Measurements from ENCODE around the gene PEAR1.

Gene PEAR1, protein sequence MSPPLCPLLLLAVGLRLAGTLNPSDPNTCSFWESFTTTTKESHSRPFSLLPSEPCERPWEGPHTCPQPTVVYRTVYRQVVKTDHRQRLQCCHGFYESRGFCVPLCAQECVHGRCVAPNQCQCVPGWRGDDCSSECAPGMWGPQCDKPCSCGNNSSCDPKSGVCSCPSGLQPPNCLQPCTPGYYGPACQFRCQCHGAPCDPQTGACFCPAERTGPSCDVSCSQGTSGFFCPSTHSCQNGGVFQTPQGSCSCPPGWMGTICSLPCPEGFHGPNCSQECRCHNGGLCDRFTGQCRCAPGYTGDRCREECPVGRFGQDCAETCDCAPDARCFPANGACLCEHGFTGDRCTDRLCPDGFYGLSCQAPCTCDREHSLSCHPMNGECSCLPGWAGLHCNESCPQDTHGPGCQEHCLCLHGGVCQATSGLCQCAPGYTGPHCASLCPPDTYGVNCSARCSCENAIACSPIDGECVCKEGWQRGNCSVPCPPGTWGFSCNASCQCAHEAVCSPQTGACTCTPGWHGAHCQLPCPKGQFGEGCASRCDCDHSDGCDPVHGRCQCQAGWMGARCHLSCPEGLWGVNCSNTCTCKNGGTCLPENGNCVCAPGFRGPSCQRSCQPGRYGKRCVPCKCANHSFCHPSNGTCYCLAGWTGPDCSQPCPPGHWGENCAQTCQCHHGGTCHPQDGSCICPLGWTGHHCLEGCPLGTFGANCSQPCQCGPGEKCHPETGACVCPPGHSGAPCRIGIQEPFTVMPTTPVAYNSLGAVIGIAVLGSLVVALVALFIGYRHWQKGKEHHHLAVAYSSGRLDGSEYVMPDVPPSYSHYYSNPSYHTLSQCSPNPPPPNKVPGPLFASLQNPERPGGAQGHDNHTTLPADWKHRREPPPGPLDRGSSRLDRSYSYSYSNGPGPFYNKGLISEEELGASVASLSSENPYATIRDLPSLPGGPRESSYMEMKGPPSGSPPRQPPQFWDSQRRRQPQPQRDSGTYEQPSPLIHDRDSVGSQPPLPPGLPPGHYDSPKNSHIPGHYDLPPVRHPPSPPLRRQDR

GRCh38 chr1:156893048-156893953 is at the start of gene PEAR1:
TSS of gene PEAR1 (plus strand) at chr1:156893718. CDS start at chr1:156903927, 10,209 bp downstream.
- no peak for DNase-seq (ENCODE audit: low read depth in 2 of 2)

GRCh38 chr1:156844102-156844501 is 49.4 kb upstream of the PEAR1 start:
- no peak for DNase-seq (ENCODE audit: low read depth in 2 of 2)

- DNase-seq (ENCODE audit: low read depth in 2 of 2), result no peak
Measured at GRCh38 chr1:156844638-156845037, 48.9 kb upstream of the PEAR1 start.

- DNase-seq (ENCODE audit: low read depth in 2 of 2), result no peak
Measured at GRCh38 chr1:156845055-156845952, 48.2 kb upstream of the PEAR1 start.

- no peak for DNase-seq (ENCODE audit: low read depth in 2 of 2)
Measured at GRCh38 chr1:156845953-156846545, 47.5 kb upstream of the PEAR1 start.

- no peak for DNase-seq (ENCODE audit: low read depth in 2 of 2)
Measured at GRCh38 chr1:156846643-156847042, 46.9 kb upstream of the PEAR1 start.

- no peak for DNase-seq (ENCODE audit: low read depth in 2 of 2)
Measured at GRCh38 chr1:156847591-156848460, 45.7 kb upstream of the PEAR1 start.

DNA sequence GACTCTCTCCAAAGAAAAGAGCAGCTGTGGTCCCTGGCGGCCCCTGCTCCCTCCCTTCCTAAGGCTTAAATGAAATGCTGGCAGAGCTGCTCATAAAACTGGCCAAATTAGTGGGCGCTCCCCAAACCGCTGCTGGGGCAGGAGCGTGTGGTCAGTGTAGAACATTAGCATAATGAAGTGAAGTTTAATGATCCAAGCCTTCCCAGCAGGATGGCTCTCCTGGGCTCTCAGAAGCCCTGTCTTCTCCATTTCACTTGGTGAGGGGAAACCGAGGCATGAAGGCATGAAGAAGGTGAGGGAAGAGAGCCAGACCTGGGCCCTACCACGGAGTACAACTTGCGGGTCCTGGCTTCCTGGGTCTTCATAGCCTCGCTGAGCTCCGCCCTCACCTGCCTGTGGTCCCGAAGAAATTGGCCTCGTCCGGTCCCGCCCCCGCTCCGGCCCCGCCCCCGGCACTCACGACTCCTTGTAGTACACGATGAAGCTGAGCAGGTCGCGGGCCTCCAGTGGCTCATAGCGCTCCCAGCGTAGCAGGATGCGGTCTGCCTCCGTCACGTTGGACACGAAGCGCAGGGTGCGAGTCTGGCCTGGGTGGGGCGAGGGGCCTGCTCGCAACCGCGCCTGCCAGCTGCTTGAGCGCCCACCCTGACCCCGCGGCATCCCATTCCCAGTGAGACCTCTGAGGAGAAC is 44.9 kb upstream of the PEAR1 start:
- DNase-seq (ENCODE audit: low read depth in 2 of 2), result no peak

DNA sequence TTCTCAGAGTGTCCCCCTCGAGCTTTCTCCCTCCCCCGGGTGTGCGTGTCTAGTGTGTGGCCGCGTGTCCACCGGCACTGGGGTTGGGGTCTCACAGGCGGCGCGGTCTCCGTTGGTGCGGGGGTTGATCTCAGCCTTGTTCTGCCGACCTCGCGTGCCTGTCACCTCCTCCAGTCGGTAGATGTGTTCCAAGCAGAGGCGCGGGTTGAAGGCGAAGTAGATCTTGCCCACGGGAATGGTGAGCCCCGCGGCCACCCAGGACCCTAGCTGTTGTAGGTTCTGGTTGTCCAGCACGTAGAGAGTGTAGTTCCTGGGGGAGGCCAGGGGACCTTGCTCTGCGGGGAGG is 44.4 kb upstream of the PEAR1 start:
- DNase-seq (ENCODE audit: low read depth in 2 of 2), result no peak

DNA sequence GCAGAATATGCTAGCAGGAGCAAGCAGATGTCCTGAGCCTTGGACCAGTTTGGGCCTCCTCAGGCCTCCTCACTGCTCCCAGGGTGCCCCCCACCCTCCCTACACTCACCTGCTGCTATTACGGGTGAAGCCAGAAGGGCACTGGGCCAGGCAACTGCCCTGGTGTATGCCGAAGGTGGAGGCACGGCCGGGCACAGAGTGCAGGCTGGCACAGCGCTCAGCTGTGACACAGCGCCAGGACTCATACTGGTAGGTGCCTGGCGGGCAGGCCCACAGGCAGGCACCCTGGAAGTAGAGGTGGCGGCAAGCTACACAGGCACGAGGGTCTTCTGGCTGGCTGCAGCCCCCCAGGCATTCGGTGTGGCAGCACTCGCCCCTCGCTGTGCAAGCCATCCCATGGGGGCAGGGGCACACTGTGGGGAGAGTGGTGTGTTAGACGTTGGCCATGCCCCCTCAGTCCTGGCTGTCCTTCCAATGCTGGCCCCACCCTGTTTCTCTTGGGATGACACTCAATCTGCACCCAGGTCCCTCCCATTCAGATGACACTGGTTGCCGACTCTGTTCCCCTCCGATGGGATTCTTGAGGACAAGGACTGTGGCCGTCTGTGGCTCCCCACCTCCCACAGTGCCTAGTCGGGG is 41.6 kb upstream of the PEAR1 start:
- no peak for DNase-seq (ENCODE audit: low read depth in 2 of 2)

DNA sequence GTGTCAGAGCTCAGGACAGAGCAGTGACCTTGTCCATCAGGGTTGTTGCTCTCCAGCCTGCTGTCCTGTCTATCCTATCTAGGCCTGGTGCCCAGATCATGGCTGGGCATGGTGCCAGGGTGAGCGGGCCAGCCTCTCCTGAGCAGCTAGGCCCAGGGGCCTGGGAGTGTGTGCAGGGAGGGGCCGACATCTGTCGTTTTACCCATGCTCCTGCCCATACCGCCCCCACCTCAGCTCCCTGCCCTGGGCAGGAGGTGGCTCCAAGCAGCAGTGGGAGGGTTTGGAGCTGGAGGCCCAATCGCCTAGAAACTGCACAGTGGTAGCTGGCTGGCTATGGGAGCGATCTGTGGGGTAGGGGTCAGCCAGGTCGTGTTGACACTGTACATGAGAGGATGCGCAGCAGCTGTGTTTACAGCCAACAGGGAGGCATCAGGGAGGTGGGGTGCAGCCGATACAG is 41.1 kb upstream of the PEAR1 start:
- no peak for DNase-seq (ENCODE audit: low read depth in 2 of 2)

GRCh38 chr1:156853761-156854160 is 39.8 kb upstream of the PEAR1 start:
- DNase-seq (ENCODE audit: low read depth in 2 of 2), result no peak

- DNase-seq (ENCODE audit: low read depth in 2 of 2), result no peak
Measured at GRCh38 chr1:156854634-156855033, 38.9 kb upstream of the PEAR1 start.

- no peak for DNase-seq (ENCODE audit: low read depth in 2 of 2)
Measured at GRCh38 chr1:156856282-156856785, 37.2 kb upstream of the PEAR1 start.

DNA sequence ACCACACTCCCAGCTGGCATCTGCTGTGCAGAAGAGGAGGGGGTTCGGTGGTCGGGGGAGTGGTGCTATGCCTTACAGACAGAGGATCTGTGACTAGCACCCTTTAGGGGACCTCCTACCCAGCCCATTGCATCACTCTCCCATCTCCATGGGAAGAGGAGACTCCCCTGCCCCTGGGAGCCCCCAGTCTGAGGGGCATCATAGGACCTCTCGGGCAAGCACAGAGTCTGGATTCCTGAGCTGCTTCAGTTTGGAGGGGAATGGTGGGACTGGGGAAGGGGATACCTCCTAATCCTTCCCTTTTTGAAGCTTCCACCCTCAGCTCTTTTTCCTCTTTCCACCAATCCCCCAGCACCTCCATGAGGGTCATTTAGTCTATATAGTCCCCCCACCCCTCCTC is 36.0 kb upstream of the PEAR1 start:
- no peak for DNase-seq (ENCODE audit: low read depth in 2 of 2)

DNA sequence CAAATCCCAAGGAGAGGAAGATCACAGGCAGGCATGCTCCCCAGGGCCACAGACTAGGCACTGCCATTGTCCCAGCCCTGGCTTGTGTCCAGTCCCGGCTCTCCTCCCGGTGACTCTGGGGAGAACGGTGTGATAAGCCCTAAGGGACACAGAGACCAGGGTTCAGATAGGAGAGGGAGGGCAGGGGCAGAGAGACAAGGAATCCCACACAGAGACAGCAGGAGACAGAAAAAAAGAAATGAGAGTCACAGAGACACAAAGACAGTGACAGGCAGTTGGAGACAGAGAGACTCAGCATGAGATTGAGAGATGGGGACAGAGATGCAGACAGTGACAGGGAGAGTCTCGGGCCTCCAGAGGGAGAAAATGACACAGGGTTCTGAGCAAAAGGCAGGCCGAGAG is 35.0 kb upstream of the PEAR1 start:
- DNase-seq (ENCODE audit: low read depth in 2 of 2), result no peak

DNA sequence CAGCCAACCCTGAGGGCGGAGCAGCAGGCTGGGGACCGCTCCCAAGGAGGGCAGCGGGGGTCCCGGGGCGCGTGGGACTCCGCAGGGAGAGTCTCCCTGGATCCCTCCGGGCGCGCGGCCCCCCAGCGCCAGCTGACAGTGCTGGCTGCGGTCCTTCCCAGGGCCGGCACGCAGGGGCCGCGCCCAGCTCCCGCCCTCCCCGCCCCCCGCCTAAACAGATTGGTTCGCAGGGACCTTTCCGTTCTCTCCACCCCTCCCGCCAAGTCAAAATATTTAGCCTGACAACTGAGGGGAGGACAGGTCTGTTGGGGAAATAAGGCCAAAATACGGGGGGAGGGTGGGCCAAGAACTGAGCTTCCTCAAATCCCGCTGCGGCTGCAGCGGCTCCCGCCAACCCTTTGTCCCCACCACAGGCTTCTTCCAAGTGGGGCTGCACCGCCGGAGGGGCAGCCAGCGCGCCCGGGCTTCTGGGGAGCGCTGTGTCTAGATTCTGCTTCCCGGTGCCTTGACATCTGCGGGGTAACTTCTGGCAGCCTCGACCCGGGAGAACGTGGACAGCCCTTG is 34.5 kb upstream of the PEAR1 start, which contains the start of gene INSRR:
TSS of gene INSRR (minus strand) at position 159 of the 564 bp plus-strand sequence. CDS start 496 bp downstream, outside the sequence.
- no peak for DNase-seq (ENCODE audit: low read depth in 2 of 2)
